ENCODE results near the gene TNFRSF1A.
A peak's percentile ranks its signal among the peaks of the same experiment; 100 is the strongest.
"Not testable (repeated sequence)": the region's sequence is repeated elsewhere in the genome, so short reads cannot be mapped to it uniquely, and the experiment has no call there.

TNFRSF1A gene

DNA sequence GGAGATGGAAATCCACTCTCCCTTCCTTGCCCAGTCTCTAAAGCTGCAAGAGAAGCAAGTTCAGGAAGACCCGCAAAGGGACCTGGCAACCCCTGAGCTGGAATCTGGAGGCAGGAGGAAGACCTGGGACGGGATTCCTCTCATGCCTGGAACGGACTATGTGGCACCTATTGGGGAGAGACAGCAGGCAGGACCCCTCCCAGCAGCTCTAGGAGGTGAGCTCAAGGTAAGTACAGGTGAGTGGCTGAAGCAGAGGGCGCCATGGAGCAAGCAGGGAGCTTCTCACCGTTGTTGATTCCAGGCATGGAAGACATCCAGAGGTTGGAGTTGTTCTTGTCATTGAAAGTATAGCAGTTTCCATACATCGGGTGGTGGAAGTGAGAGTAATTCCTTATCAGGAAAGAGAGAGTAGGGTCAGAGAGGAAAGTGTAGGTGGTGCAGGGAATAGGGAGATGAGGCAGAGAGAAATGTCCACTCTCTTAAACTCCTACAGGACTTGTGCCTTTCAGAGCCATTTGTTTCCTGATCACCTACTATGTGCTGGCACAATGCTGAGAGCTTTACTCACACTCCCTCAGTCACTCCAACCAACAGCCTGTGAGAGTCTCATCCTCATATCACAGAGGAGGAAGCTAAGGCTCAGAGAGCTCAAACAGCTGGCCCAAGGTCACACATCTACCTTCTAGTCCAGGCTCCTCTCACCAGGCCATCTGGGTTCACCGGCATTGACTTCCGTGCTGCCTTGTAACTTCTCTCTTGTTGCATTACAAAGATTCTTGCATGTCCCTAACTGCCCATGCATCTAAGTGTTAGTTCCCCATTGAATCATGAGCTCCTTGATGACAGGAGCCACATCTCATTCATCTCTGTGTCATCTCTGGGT, 13.9 kb upstream of the TNFRSF1A start:
- no peak for DNase-seq

DNA sequence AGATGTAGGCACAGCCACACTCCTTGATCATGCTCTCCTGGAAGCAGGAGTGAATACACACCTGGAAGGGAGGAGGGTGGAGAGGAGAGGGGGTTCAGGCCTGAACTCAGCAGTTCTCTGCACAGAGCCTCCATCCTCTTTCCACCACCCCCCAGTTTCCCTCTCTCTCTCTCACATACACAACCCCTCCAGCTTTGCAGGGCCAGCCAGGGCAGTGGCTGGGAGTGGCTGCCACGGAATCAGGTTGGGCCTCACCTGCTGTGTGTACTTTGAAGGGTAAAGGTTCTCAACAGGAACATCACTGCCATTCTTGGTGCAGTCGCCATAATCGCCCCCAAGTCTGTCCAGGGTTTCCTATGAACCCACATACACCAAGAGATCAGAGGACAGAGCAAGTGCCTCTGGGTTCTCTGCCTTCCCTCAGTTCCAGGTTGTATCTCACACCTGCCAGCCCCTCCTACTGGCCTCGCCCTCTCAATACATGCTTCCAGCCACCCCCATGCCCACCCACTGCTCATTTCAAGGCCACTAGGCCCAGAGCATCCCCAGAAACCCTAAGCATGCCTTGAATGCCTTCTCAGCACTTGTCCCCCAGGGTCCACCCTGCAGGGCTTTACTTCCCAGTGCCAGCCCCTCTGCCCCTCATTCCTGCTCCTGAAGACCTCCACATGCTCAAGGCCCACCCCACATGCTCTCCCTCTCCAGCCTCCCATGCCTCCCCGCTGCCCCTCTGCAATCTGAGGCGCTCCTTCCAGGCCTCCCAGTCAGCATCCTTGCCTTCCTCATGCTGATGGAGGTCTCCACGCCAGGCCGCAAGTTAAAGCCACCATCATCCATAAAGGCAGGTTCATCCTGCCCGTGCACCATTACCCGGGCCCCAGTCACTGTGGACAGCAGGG, 12.9 kb upstream of the TNFRSF1A start:
- DNase-seq, result no peak

DNA sequence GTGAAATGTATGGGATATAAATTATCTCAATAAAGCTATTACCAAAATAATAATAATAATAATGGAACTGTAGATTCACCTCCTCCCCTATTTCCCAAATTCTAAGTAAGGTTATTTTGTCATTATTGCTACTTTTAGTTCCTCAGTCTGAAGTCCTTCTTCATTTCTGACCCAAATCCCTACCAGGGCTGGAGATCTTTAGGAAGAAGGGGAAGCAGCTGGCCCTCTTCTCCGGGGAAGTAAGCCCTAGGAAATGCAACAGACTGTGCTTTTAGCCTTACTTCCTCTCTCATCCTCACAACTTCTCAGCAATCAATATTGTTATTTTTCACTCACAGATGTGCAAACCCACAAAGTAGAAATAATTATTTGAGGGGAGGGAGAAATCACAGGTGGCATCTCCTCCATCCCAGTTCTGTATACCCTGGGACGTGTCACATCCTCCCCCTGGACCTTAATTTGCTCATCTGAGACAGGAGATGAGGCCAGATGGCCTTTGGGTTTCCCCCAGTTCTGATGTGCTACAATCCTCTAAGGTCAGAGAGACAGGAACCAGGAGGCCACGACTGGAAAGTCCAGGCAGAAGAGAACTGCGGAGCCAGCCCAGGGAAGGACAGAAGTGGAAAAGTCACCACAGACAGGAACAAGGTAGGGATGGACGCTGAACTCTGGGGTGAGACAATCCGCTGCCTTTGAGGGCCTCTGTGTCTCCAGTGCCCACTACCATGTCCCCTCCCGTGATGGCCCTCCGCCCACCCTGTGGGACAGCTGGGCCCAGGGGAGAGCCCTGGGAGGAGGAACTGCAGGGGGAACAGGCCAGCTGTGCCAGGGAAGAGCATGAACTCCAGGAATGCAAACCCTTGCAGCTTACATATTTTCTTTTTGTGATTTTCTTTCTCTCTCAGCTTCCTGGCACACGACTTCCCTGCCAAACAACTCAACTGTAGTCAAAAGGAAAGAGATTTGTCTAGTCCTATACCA, 10.6 kb upstream of the TNFRSF1A start:
- DNase-seq, result no peak

DNA sequence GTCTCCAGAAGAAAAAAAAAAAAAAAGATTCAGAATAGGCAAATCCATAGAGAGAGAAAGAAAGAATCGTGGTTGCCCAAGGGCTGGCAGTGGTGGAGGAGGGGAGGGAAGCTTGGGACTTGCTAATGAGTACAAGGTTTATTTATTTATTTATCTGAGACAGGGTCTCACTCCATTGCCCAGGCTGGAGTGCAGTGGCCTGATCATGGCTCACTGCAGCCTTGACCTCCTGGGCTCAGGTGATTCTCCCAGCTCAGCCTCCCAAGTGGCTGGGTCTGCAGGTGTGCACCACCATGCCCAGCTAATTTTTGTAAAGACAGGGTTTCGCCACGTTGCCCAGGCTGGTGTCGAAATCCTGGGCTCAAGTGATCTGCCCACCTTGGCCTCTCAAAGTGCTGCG, 9.7 kb upstream of the TNFRSF1A start:
- no peak for DNase-seq

DNA sequence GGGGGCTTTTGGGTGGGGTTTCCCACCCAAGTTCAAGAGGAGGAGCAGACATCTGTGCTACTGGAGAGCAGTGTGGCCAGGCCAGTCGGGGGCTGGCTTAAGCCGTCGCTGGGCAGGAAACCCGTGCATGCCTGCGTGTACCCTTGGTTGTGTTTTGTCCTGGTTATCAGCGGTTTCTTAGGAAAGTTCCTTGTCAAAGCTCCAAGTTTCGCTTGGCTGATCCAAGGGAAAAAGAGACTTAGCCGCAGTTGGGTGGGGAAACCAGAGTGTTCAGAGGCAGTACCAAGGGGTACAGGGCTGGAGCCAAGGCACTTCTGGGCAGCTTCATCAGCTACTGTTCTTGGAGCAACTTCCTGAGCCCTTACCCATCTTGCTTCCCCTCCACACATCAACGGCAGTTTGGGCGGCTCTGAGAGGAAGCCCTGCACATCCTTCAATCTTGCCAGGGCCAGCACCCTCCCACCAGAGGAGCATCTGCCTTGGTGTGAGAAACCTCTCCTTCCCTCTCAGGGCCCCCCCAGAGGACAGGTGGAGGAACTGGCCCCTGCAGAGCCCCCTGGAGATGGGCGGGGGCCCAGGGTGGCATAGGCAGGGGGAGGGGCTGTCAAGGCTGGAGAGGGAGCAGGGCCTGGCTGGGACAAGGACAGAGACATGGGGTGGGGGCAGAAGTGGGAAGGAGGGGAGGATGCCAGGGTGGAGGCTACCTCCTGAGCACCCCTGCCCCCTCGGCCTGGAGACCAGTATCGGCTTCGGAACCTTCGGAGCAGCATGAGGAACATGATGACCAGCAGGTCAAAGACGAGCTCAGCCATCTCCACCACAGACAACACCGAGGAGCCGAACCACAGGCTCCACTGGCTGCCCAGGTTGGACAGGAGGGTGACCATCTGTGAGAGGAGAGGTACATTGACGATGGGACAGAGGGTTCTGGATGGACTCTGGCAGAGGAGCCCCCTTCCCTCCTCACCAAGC, 5.8 kb upstream of the TNFRSF1A start:
- DNase-seq, result no peak

DNA sequence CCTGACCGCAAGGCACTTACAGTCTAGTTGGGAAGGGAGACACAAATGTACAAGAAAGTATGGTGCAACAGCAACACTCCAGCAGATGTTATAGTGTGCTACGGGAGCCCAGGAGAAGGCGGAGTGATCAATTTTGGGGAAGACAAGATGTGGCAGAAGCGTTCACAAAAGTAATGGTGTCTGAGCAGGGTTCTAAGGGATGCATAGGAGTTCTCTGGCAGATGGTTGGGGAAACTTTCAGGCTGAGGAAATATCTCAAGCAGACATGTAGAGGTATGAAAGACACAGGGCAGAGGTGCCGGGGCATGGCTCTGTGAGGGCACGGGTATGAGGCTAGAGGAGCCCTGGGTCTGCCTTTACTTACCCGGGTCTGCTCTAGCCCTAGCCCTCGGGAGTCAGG, 5.1 kb upstream of the TNFRSF1A start:
- DNase-seq, result no peak

DNA sequence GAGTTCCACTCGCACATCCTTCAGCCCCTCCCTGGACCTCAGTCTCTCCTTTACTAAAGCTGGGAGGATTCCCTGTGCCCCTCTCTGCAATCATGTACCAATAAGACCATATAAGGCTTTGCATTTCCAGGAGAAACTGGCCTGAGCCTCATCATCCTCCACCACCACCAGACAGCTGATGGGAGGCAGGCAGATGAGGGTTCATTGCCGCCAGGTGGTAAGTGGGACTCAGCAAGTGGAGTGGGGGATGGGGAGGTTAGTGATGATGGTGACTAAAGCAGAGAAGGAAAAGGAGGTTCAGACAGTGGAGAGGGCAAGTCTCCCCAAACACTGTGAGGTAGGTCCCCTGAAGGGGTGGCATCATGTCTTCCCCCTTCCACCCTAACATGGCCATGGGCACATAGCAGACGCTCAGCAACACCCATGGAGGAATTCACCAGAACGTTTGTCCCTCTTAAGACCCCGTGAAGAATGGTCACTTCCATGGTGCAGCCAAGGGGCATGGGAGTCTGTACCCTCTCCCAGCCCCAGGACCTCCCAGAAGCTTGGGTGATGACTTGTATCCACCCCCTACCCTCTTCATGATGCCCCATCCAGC, 4.5 kb upstream of the TNFRSF1A start:
- DNase-seq, result no peak

DNA sequence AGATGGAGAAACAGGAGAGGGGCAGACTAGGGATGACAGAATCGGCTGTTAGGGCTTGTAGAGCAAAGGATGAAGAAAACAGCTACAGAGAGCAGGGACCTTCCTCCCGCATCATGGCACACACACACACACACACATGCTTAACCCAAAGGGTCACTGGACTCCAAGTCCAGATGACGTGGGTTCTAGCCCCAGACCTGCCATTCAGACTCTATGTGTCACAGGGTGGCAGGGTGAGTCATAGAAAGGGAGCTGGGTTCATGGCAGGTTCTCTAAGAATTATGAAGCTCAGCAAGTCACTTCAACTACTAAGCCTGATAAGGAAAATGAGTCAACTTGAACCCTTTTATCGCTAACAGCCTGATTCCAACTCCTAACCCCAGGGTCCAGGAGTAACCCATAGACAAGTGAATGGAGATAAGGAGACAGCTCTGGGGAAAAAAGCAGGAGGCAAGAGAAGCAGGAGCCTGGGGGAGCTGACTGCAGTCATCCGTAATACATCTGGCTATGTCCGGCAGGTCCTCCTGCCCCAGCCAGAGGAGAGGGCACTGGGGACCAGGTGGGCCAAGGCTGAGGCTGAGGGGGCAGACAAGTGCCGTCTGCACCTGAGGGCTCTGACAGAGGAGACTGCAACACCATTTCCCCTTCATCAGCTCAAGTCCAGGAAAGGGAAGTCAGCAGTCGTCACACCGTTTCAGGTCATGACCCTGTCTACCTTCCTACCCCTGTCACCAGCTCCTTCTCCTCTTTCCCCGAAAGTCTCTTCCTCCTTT, 3.6 kb upstream of the TNFRSF1A start:
- DNase-seq, result peak; percentile 94

DNA sequence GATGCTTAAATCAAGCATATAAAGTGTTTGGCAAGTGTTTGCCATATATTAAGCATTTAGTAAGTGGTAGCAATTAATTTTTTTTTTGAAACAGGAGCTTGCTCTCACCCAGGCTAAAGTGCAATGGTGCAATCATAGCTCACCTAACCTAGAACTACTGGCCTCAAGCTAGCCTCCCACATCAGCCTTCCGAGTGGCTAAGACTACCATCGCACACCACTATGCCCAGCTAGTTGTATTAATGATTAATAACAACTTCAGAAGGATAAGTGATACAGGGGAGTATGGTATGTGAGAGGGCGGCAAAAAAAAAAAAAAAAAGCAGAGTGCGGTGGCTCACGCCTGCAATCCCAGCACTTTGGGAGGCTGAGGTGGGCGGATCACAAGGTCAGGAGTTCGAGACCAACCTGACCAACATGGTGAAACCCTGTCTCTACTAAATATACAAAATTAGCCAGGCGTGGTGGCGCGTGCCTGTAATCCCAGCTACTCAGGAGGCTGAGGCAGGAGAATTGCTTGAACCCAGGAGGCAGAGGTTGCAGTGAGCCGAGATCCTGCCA, 2.3 kb upstream of the TNFRSF1A start:
- not testable (repeated sequence) for DNase-seq

DNA sequence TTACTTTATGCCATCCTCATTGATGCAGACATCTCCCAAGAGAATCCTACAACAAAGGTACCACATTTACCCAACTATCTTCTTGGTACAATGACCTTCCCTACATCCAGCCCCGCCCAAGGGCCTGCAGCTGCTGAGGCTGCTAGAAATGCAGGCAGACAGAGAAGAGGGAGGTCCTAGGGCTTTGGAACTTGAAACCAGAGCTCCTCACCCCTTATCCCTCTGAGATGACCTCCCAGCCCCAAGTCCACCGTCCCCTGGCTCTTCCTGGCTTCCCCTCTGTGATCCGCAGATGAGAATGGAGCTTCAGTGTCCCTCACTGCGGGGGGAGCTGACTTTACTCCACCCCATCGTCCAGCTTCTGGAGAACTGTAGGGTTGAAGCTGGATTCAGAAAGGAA, 1.6 kb upstream of the TNFRSF1A start:
- no peak for DNase-seq

DNA sequence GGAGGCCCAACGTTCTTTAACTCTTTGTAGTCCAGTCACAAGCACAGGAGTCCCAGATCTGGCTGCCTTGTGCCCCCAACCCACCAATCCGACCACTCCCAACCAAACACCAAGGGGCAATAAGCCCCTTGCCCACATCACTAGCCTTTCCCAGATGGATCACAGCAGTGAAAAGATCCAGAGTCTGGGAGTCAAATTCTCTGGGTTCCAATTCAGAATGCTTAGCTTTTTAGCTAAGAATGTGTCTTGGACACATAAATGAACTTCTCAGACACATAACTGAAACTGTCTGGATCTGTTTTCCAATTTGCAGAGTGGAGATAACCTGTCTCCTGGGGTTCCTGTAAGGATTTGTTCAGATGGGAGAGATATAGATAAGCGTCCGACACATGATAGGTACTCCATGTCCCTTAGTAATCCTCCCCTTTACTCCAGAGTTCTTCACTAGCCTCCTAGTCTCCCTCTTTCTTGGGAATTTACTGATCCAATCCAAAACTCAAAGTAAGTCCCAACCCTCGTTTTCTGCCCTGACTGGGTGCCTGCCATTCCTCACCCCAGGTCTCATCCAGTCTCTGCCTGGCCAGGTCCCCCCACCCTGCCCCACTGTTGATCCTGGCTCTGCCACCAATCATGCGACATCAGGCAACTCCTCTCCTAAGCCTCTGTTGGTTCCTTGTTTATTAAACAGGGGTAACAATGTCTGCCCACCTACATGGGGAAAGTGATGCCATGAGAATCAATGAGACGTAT, 439 bp upstream of the TNFRSF1A start:
- no peak for DNase-seq

DNA sequence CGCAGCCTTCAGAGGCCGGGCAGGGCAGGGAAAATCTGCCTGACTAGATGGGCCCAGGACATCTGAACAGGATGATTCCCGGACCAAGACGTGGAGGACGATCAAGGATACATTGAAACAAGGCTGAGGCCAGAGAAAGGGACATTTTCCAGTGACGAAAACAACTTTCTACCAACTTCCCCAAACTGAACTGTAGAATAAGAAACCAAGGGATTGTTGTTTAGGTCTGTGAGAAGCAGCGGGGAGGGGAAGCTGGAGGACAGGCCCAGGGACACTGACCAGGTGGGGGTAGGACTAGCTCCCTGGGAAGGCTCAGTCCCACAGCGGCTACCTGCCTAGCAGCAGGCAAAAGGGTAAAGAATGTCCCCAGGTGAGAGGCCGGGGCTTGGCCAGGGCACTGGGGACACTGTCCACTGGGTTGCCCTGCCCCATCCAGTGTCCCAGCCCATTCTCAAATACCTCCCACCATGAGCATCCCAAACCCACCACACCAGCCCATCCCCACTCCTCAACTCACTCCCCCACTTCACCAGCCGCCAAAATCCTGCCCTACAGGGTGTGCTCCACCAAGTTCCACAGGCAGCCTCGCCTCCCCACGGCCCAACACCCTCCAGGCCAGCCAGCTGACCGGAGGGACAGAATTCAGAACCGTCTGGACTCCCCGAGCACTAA, 995 bp downstream of the TNFRSF1A start:
- DNase-seq, result no peak

DNA sequence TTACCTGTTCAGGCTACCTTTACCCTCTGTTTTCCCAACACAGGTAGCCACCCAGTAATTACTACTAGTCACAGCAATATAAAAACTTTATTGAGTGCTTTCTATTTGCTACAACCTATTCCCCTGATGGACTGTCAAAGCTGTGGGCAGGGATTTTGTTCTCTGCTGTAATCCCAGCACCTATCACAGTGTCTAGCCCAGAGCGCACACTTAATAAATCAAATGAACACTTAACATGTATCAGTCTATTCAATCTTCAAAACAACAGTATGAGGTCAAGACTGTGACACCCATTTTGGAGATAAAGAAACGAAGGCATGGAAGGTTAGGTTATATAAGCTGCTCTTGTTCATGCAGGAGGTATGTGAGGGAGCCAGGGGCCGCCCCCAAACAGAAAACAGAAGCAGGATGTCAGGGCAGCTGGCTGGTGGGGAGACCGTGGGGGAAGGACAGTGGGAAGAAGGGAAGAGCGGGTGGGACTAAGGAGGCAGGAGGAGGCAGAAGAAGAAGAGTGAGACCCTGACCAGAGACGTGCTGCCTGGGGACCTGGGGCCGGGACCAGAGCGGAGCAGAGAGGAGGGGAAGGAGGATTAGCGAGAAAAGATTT, 1.7 kb downstream of the TNFRSF1A start:
- DNase-seq, result peak; percentile 71

DNA sequence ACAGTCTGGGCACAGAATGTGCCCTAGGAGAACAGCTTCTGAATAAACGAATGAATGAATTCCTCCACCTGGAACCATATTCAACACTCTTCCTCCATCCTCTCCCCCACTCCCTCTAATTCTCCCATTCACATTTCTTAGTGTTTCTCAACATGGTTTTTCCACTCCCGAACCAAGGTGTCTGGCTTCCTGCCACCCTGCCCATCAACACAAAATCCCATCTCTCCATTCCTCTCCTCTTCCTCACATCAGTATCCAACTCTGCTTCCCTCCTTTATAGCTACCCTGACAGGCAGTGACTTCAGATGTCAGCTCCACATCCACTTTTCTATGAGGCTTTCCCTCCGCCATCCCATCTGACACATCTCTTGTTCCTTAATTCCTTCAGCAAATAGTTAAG, 2.9 kb downstream of the TNFRSF1A start:
- DNase-seq, result no peak

DNA sequence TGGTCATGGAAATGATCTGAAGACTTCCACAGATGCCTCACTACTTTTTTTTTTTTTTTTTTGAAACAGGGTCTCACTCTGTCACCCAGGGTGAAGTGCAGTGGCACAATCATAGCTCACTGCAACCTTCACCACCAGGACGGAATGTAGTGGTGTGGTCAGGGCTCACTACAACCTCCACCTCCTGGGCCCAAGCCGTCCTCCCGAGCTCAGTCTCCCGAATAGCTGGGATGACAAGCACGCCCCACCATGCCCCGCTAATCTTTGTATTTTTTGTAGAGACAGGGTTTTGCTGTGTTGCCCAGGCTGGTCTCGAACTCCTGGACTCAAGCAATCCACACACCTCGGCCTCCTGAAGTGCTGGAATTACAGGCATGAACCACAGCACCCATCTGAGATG, 3.3 kb downstream of the TNFRSF1A start:
- not testable (repeated sequence) for DNase-seq

DNA sequence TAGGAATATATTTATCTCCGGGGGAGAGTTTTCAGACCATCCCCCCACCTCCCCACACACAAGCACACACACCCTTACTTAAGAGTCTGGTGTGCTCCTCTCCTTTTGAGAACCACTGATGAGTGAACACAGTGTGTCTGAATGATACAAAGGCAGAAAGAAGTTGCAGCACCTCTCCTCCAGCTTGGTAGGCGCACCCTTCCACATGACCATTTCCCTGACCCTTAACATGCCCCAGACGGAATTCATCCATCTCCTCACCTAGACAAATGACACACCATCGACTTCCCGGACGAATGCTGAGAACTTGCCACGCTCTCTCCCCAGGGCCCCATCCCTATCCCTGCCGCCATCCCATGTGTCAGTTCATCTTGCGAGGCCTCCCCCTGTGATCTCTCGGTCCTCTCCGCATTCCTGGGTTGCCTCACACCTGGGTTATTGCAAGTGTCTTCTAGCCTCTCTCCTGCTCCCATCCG, 3.9 kb downstream of the TNFRSF1A start:
- peak; percentile 42 for DNase-seq

DNA sequence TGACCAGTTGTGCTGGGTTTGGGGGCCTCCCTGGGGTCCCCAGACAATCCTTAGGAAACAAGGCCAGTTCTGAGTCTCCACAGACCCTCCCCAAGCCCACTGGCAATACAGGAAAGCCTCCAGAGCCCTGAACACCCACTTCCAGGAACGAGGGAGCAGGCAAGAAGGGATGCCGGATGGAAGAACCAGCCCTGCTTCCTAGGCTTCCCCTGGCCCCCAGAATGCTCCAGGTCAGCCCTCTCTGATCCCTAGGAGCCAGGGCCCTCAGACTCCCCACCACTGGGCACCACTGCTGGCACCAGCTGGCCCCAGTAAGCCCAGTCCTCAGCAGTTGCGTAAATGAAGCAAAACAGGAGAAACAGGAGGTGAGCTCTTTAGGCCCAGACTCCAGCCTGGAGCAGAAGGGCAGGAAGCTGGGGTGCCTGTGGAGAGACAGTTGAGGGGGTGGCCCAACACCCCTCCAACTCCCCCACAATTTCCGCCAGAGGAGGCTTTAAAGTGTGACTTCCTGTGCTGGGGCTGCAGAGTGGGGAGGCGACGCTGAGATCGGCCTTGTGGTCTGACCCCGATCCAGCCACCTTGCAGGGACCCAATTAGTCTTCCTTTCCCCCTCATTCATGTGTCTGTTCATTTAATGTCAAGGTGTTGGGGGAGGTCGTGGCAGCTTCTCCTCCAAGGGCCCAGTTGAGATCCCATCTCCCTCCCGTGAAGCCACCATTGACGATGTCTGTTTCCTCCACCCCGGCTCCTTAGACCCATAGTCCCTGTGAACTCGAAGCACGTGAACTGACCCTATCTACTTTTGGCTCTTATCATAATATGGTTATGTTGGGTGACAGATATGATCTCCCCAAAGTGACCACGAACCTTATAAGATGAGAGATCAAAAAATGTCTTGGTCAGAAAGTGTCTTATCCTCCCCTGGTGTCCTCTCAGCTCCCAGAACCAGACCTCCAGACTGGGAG, 4.7 kb downstream of the TNFRSF1A start:
- peak; percentile 49 for DNase-seq

All from HCEC 1CT (cell line).